Measurements from ENCODE around the gene DGKB.

DGKB gene

GRCh38 chr7:14817829-14818614 is 84.5 kb downstream of the DGKB start:
- H3K4me1 ChIP-seq (ENCODE audit: control insufficient read depth, insufficient read depth, low read length, poor library complexity, severe bottlenecking), result no peaks in the 10 kb centered on the region
- no peaks in the 10 kb centered on the region for H3K36me3 ChIP-seq (ENCODE audit: control insufficient read depth, insufficient read depth, low read length)
- no peak overlapping the region for H3K27ac ChIP-seq (ENCODE audit: insufficient read depth, low read length, poor library complexity, severe bottlenecking)
- no peak overlapping the region for H3K4me3 ChIP-seq (ENCODE audit: insufficient read depth, low read depth, low read length, poor library complexity, severe bottlenecking)
- no peaks in the 10 kb centered on the region for H3K27me3 ChIP-seq (replicated peaks; ENCODE audit: control insufficient read depth, insufficient read depth, low read length, poor library complexity, severe bottlenecking)
- DNase-seq, result no peak
- H3K9me3 ChIP-seq (ENCODE audit: control insufficient read depth, low read length), result no peaks in the 10 kb centered on the region

DNA sequence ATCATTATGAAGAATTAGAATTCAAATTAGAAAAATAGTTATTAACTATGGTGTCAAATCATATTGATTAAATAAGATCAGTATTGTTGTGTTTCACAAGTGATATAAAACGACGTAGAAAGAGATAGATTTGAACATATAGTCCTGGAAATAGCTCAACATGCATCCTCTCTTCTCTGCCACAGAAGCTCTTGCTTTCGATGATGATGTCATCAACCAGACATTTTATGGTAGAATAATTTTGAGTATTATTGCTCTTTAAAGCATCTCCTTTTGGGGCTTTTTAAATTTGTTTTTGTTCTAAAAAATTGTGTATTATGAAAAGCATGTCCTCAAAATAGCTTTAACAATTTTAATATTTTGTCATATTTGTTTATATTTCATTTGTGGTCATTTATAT is 95.0 kb downstream of the DGKB start:
- no peak for DNase-seq

DNA sequence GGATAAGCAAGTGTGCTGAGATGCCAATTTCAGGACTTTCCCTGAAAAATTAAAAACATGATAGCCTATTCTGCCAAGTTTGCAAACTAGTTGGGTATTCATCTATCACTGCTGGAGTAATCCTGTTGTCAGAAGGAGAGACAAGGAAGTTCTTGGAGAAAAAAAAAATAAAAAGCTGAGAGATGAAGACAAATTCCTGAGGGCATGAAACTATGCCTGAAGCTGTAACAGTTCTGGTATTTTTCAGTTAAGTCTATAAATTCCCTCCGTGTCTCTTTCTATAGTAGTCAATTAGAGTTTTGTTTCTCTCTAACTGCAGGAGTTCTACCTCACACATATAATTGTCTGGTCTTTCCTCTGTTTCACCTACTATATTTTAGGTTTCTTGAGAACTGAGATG is 95.7 kb downstream of the DGKB start:
- no peaks in the 10 kb centered on the region for H3K27me3 ChIP-seq (replicated peaks; ENCODE audit: control insufficient read depth, insufficient read depth, low read length, poor library complexity, severe bottlenecking)

More for the DNA sequence above, 95.0 kb downstream of the DGKB start:
- Histone ChIP-seq H3K36me3 (ENCODE audit: control insufficient read depth, insufficient read depth, low read length) (no peaks in the 10 kb centered on the region), H3K4me1 (ENCODE audit: control insufficient read depth, insufficient read depth, low read length, poor library complexity, severe bottlenecking) (no peaks in the 10 kb centered on the region), H3K9me3 (ENCODE audit: control insufficient read depth, low read length) (no peaks in the 10 kb centered on the region), H3K27ac (ENCODE audit: insufficient read depth, low read length, poor library complexity, severe bottlenecking) (no peak overlapping the region), H3K4me3 (ENCODE audit: insufficient read depth, low read depth, low read length, poor library complexity, severe bottlenecking) (no peak overlapping the region), H3K27me3 (replicated peaks; ENCODE audit: control insufficient read depth, insufficient read depth, low read length, poor library complexity, severe bottlenecking) (no peaks in the 10 kb centered on the region)

DNA sequence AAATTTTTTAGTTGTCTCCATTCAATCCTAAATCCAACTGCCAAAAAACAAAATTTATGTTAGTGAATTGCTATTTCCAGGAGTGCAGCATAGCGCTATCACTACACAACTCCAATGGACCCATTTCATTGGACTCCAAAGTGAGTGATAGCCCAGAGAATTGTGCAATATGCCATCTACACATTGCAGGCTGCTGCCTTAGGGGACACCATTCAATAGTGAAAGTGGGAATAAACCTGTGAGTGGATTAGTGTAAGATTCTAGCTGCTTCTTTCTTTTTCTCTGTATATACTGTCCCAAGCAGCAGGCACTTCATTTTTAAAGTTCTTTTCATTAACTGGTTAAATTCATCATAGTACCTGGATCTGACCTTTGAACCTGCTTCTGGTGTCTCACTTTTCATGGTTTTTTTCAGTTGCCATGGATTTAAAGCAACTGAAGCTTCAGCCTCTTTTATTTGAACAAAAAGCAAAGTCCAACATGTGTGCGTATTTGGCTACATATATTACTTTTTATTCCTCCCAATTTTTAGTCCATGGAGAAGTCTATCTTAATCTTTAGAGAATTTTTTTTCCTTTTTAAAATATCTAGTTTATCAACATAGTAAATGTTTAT is 97.3 kb downstream of the DGKB start:
- H3K27ac ChIP-seq (ENCODE audit: insufficient read depth, low read length, poor library complexity, severe bottlenecking), result no peak overlapping the region
- no peaks in the 10 kb centered on the region for H3K9me3 ChIP-seq (ENCODE audit: control insufficient read depth, low read length)
- H3K4me1 ChIP-seq (ENCODE audit: control insufficient read depth, insufficient read depth, low read length, poor library complexity, severe bottlenecking), result no peaks in the 10 kb centered on the region
- no peaks in the 10 kb centered on the region for H3K36me3 ChIP-seq (ENCODE audit: control insufficient read depth, insufficient read depth, low read length)
- no peak overlapping the region for H3K4me3 ChIP-seq (ENCODE audit: insufficient read depth, low read depth, low read length, poor library complexity, severe bottlenecking)
- DNase-seq, result no peak
- H3K27me3 ChIP-seq (replicated peaks; ENCODE audit: control insufficient read depth, insufficient read depth, low read length, poor library complexity, severe bottlenecking), result no peaks in the 10 kb centered on the region

More for the DNA sequence above, 95.7 kb downstream of the DGKB start:
- Histone ChIP-seq H3K27ac (ENCODE audit: insufficient read depth, low read length, poor library complexity, severe bottlenecking) (no peak overlapping the region), H3K36me3 (ENCODE audit: control insufficient read depth, insufficient read depth, low read length) (no peaks in the 10 kb centered on the region), H3K9me3 (ENCODE audit: control insufficient read depth, low read length) (no peaks in the 10 kb centered on the region), H3K4me3 (ENCODE audit: insufficient read depth, low read depth, low read length, poor library complexity, severe bottlenecking) (no peak overlapping the region), H3K4me1 (ENCODE audit: control insufficient read depth, insufficient read depth, low read length, poor library complexity, severe bottlenecking) (no peaks in the 10 kb centered on the region)
- no peak for DNase-seq

DNA sequence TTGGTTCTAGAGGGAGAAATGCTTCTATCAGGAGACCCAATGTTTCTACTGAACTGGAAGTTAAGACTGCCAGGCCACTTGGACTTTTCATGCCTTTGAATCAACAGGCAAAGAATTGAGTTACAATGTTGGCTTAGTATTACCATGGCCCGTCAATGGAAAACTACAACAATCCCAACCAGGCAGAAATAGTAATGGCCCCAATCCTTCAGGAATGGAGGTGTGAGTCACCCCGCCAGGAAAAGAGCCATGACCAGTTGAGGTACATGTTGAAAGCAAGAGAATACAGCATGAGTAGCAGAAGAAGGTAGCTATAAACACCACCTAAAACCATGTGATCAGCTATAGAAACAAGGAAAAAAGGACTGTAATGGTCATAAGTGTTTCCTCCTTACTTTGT is 101.9 kb downstream of the DGKB start:
- Histone ChIP-seq H3K27ac (ENCODE audit: insufficient read depth, low read length, poor library complexity, severe bottlenecking) (no peak overlapping the region), H3K4me3 (ENCODE audit: insufficient read depth, low read depth, low read length, poor library complexity, severe bottlenecking) (no peak overlapping the region), H3K4me1 (ENCODE audit: control insufficient read depth, insufficient read depth, low read length, poor library complexity, severe bottlenecking) (no peaks in the 10 kb centered on the region), H3K27me3 (replicated peaks; ENCODE audit: control insufficient read depth, insufficient read depth, low read length, poor library complexity, severe bottlenecking) (no peaks in the 10 kb centered on the region), H3K36me3 (ENCODE audit: control insufficient read depth, insufficient read depth, low read length) (no peaks in the 10 kb centered on the region), H3K9me3 (ENCODE audit: control insufficient read depth, low read length) (no peaks in the 10 kb centered on the region)
- DNase-seq, result no peak

DNA sequence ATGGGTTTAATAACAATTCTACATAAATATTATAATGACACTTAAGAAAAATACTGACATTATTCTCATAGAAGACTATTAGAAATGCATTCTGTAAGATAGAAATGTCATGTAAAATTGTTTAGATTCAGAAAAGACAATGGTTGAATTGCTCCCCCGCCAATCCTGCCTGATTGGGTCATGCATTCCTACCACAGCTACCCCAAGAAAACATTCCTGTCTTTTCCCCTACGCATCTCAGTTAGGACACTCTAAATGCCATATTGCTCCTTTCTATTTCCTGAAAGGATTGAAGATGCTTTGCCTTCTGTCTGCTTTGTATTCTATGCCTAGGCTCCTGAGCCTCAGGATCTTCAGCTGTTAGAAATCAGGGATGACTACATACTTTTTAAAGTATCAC is 109.4 kb downstream of the DGKB start:
- DNase-seq, result no peak
- Histone ChIP-seq H3K36me3 (ENCODE audit: control insufficient read depth, insufficient read depth, low read length) (no peaks in the 10 kb centered on the region), H3K27ac (ENCODE audit: insufficient read depth, low read length, poor library complexity, severe bottlenecking) (no peak overlapping the region), H3K27me3 (replicated peaks; ENCODE audit: control insufficient read depth, insufficient read depth, low read length, poor library complexity, severe bottlenecking) (no peaks in the 10 kb centered on the region), H3K9me3 (ENCODE audit: control insufficient read depth, low read length) (no peaks in the 10 kb centered on the region), H3K4me3 (ENCODE audit: insufficient read depth, low read depth, low read length, poor library complexity, severe bottlenecking) (no peak overlapping the region), H3K4me1 (ENCODE audit: control insufficient read depth, insufficient read depth, low read length, poor library complexity, severe bottlenecking) (no peaks in the 10 kb centered on the region)

- Histone ChIP-seq H3K4me3 (ENCODE audit: insufficient read depth, low read depth, low read length, poor library complexity, severe bottlenecking) (no peak overlapping the region), H3K9me3 (ENCODE audit: control insufficient read depth, low read length) (no peaks in the 10 kb centered on the region), H3K27me3 (replicated peaks; ENCODE audit: control insufficient read depth, insufficient read depth, low read length, poor library complexity, severe bottlenecking) (no peaks in the 10 kb centered on the region), H3K36me3 (ENCODE audit: control insufficient read depth, insufficient read depth, low read length) (no peaks in the 10 kb centered on the region), H3K27ac (ENCODE audit: insufficient read depth, low read length, poor library complexity, severe bottlenecking) (no peak overlapping the region), H3K4me1 (ENCODE audit: control insufficient read depth, insufficient read depth, low read length, poor library complexity, severe bottlenecking) (no peaks in the 10 kb centered on the region)
- DNase-seq, result no peak
These were observed 115.0 kb downstream of the DGKB start for GRCh38 chr7:14787551-14787950.

DNA sequence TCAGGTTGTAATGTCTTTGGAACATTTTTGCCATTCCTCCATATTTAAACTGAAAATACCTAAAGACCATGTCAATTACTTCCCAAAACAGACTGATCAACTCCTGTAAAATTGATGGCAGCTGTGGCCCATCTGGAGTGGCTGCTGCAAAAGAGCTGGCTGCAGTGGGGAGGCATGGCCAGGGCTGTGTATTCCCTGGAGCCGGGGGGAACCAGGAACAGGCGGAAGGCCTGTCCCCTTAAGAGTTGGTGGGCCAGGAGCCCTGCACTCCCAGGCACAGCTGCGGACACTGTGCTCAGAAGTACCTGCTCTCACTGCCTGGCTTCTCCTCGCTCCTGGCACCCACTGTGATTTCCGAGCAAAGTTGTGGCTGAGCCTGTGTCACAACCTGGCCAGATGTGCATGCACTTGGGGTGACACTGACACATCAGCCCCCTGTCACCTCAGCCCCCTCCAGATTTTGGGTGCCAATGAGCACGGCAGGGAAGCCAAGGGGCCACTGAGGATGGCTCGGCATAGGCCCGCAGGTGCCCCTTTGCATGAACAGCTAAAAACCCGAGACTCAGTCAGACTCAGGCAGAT is 116.1 kb downstream of the DGKB start:
- no peaks in the 10 kb centered on the region for H3K36me3 ChIP-seq (ENCODE audit: control insufficient read depth, insufficient read depth, low read length)
- no peaks in the 10 kb centered on the region for H3K4me1 ChIP-seq (ENCODE audit: control insufficient read depth, insufficient read depth, low read length, poor library complexity, severe bottlenecking)
- no peak overlapping the region for H3K4me3 ChIP-seq (ENCODE audit: insufficient read depth, low read depth, low read length, poor library complexity, severe bottlenecking)
- no peaks in the 10 kb centered on the region for H3K27me3 ChIP-seq (replicated peaks; ENCODE audit: control insufficient read depth, insufficient read depth, low read length, poor library complexity, severe bottlenecking)
- DNase-seq, result no peak
- no peak overlapping the region for H3K27ac ChIP-seq (ENCODE audit: insufficient read depth, low read length, poor library complexity, severe bottlenecking)
- H3K9me3 ChIP-seq (ENCODE audit: control insufficient read depth, low read length), result no peaks in the 10 kb centered on the region

- H3K27me3 ChIP-seq (replicated peaks; ENCODE audit: control insufficient read depth, insufficient read depth, low read length, poor library complexity, severe bottlenecking), result no peaks in the 10 kb centered on the region
- no peaks in the 10 kb centered on the region for H3K9me3 ChIP-seq (ENCODE audit: control insufficient read depth, low read length)
- H3K36me3 ChIP-seq (ENCODE audit: control insufficient read depth, insufficient read depth, low read length), result no peaks in the 10 kb centered on the region
- no peaks in the 10 kb centered on the region for H3K4me1 ChIP-seq (ENCODE audit: control insufficient read depth, insufficient read depth, low read length, poor library complexity, severe bottlenecking)
- H3K4me3 ChIP-seq (ENCODE audit: insufficient read depth, low read depth, low read length, poor library complexity, severe bottlenecking), result no peak overlapping the region
- H3K27ac ChIP-seq (ENCODE audit: insufficient read depth, low read length, poor library complexity, severe bottlenecking), result no peak overlapping the region
- DNase-seq, result no peak
These were observed 124.7 kb downstream of the DGKB start for GRCh38 chr7:14777806-14778205.

DNA sequence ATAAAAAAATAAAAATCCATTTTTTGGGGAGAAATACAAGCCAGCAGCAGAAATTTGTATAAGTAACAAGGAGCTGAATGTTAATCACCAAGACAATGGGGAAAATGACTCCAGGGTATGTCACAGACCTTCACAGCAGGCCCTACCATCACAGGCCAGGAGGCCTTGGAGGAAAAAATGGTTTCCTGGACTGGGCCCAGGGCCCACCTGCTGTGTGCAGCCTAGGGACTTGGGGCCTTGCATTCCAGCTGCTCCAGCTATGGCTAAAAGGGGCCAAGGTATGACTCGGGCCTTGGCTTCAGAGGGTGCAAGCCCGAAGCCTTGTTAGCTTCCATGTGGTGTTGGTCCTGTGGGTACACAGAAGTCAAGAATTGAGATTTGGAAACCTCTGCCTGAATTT is 126.3 kb downstream of the DGKB start:
- no peaks in the 10 kb centered on the region for H3K4me1 ChIP-seq (ENCODE audit: control insufficient read depth, insufficient read depth, low read length, poor library complexity, severe bottlenecking)
- no peaks in the 10 kb centered on the region for H3K36me3 ChIP-seq (ENCODE audit: control insufficient read depth, insufficient read depth, low read length)
- DNase-seq, result no peak
- H3K4me3 ChIP-seq (ENCODE audit: insufficient read depth, low read depth, low read length, poor library complexity, severe bottlenecking), result no peak overlapping the region
- no peak overlapping the region for H3K27ac ChIP-seq (ENCODE audit: insufficient read depth, low read length, poor library complexity, severe bottlenecking)
- no peaks in the 10 kb centered on the region for H3K27me3 ChIP-seq (replicated peaks; ENCODE audit: control insufficient read depth, insufficient read depth, low read length, poor library complexity, severe bottlenecking)
- no peaks in the 10 kb centered on the region for H3K9me3 ChIP-seq (ENCODE audit: control insufficient read depth, low read length)

Data from effector memory CD4-positive, alpha-beta T cell (primary cell).